Stomach (tissue), 4 donors: ENCODE measurements around the gene PIK3R2.

Experiments
- EP300 ChIP-seq: sonication (generic); formaldehyde crosslinking; IDR thresholded peaks from one replicate; pipeline ENCODE4 v1.6.1; 2017; ENCODE audit warnings: antibody characterized with exemption
- POLR2A ChIP-seq, 4 donors: fragments of 450-650 bp; IDR thresholded peaks; one replicate each; pipeline ENCODE4 v1.6.1; 2016; ENCODE audit warnings: antibody characterized with exemption in 4 of 4, control low read depth in 2 of 4, mild to moderate bottlenecking in 1 of 4, moderate library complexity in 1 of 4
- POLR2AphosphoS5 ChIP-seq, 3 donors: sonication (generic); formaldehyde crosslinking; IDR thresholded peaks; one replicate each; pipeline ENCODE4 v1.6.1; 2016; ENCODE audit warnings: antibody characterized with exemption in 3 of 3
- TF ChIP-seq, protein P1 (sequence below), 7 experiments: fragments of 450-650 bp in 4 of 7; fragments of 200-600 bp in 3 of 7; sonication (generic) in 3 of 7; IDR thresholded peaks; one replicate each; pipeline ENCODE4 v1.5.1; 2016 to 2019; ENCODE audit warnings: antibody characterized with exemption in 7 of 7, control low read depth in 2 of 7, mild to moderate bottlenecking in 1 of 7

DNA sequence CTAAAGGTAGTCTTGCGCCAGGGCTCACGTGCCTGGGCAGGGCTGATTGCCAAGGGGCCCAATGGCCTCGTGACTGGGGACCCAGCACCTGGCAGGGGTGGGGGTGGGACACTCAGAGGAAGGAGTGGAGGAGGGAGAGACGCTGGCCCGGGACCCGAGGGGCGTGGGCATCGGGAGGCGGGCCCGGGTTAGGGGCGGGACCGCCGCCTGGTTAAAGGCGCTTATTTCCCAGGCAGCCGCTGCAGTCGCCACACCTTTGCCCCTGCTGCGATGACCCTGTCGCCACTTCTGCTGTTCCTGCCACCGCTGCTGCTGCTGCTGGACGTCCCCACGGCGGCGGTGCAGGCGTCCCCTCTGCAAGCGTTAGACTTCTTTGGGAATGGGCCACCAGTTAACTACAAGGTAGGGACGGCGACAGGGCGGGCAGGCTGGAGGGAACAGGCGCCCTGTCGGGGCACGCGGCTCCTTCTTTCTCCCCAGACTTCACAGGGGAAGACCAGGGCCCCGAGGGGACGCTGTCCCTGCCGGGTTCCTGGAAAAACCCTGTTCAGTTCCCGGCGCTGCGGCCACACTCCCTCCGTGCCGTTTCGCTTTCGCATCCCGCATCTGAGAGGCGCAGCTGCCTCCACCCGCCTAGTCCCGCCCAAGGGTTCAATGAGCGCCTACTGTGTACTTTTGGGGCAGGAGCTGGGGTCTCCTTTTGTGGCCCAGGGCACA, 20.8 kb downstream of the PIK3R2 start, which contains the start of gene IFI30:
- TF ChIP-seq, protein P1, sequence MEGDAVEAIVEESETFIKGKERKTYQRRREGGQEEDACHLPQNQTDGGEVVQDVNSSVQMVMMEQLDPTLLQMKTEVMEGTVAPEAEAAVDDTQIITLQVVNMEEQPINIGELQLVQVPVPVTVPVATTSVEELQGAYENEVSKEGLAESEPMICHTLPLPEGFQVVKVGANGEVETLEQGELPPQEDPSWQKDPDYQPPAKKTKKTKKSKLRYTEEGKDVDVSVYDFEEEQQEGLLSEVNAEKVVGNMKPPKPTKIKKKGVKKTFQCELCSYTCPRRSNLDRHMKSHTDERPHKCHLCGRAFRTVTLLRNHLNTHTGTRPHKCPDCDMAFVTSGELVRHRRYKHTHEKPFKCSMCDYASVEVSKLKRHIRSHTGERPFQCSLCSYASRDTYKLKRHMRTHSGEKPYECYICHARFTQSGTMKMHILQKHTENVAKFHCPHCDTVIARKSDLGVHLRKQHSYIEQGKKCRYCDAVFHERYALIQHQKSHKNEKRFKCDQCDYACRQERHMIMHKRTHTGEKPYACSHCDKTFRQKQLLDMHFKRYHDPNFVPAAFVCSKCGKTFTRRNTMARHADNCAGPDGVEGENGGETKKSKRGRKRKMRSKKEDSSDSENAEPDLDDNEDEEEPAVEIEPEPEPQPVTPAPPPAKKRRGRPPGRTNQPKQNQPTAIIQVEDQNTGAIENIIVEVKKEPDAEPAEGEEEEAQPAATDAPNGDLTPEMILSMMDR (IDR thresholded peaks at IDR 0.05) = no peak
- TF ChIP-seq POLR2AphosphoS5 (IDR thresholded peaks at IDR 0.05) (peak; percentile 46 to 90 (median 86)), POLR2A (IDR thresholded peaks at IDR 0.05) (peak in 1 of 4 donors; percentile 28), EP300 (no peak)
